ENCODE measurements around the gene ACTL6B. TPM values are rescaled to one million over a fixed set of nuclear protein-coding genes. Genes with fewer than 3 reads are reported as not detected.

ACTL6B gene
- total and polyA plus RNA-seq, 2 of the 13 experiments (the other 11 are each of a cell fraction or from before 2014, with no cell fraction given), result not detected

DNA sequence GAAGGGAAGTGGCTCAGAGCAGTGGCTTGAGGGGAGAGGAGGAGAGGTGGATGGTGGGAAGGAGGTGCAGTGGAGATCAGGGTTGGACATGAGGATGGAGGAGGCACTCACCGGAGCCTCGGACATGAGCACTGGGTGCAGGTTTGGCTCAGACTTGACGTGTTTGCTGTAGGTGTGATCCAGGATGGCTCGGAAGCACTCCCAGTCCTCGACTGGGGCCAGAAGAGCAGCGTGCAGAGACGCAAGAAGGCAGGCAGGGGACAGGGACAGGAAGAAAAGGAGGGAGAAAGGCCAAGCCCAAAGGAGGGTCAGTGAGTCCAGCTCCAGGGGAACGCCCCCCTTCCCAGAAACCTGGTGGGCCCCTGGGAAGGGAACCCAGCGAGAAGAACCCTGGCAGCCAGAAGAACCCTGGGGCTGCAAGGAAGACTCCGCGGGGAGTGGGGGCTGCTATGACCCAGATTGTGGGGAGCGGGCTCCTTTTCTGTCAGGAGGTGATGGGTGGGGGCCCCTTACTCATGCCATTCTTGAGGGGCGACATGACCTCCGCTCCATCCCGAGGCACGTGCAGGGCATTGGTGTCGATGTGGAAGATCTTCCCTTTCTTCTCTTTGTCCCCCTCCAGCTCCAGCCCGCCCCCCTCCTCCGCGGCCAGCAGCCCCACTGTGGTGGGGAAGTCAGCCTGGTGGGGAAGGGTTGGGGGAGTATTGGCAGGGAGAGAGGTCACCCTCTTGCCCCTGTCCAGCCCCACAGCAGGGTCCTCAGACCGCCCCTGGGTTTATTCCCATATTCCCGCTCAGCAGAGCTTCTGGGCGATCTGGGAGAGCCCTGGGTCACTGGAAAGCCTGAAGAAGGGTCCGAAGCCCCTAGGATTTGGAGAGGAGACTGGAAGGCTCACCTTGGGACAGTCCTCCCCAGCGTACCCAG, 1.1 kb downstream of the ACTL6B start:
- Histone ChIP-seq H3K4me1 (ENCODE audit: insufficient read depth, low read length) (peaks cover 9% of the 10 kb centered on the region), H3K9me3 (ENCODE audit: low read length) (no peaks in the 10 kb centered on the region), H3K27me3 (ENCODE audit: control insufficient read depth in 1 of 2, insufficient read depth in 2 of 2, low read length in 2 of 2) (peaks cover 0 to 7% of the 10 kb centered on the region in 2 experiments; a peak in 2 of 5 replicates), H2AFZ (ENCODE audit: low read length) (no peak overlapping the region), H3K36me3 (replicated peaks in 1 of 2; ENCODE audit: control insufficient read depth in 1 of 2, insufficient read depth in 2 of 2, low read length in 2 of 2) (no peaks in the 10 kb centered on the region), H3K4me3 (replicated peaks in 1 of 3; ENCODE audit: insufficient read depth in 1 of 3, low read depth in 2 of 3, low read length in 3 of 3) (no peak overlapping the region), H4K20me1 (ENCODE audit: insufficient read depth, low read length) (peaks cover 4% of the 10 kb centered on the region; the same call in 1 of the 2 replicates), H3K27ac (ENCODE audit: extremely low read length, insufficient read depth, low read length) (no peak overlapping the region), H3K79me2 (ENCODE audit: insufficient read depth, low read length) (no peaks in the 10 kb centered on the region), H3K4me2 (ENCODE audit: low read depth, low read length) (no peak overlapping the region), H3K9ac (ENCODE audit: insufficient read depth, low read depth, low read length) (no peak overlapping the region)
- 48% methylated on average over 11 of the region's 25 CpGs for WGBS (ENCODE audit: low lambda C conversion rate)
- DNase-seq (ENCODE audit: low spot score), result no peak
- intact Hi-C loops (cut with micrococcal nuclease; ENCODE audit: unreplicated experiment), result no loop called here
- no TSS peak for BruUV-seq (replicated peaks)
- ChIA-PET POLR2A (interaction anchor here (1.3 kb wide), 1 partner anchor 69 kb away, joined by 6 read pairs; the partner anchor contains the start of genes FBXO24 and LRCH4), CTCF (ENCODE audit: low intra/inter-chr PET ratio, low total read pairs) (no interaction called here)
- no peak for FAIRE-seq
- TF ChIP-seq, protein P1, sequence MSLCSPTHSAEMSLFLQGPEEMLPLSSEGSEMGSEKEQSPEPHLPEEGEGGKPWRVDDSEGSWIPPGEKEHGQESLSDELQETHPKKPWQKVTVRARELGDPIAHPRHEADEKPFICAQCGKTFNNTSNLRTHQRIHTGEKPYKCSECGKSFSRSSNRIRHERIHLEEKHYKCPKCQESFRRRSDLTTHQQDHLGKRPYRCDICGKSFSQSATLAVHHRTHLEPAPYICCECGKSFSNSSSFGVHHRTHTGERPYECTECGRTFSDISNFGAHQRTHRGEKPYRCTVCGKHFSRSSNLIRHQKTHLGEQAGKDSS (CRISPR knock-in tag; IDR thresholded peaks at IDR 0.05; ENCODE audit: borderline replicate concordance, low read depth), result no peak
- TF ChIP-seq NFKBIZ (CRISPR knock-in tag; IDR thresholded peaks at IDR 0.05), result no peak
- ATAC-seq, result no peak
- in situ Hi-C loops (cut with HindIII; ENCODE audit: extremely low pct_ligation_motif_present, low pct_unique_long_range_greater_than_20kb), result no loop called here

DNA sequence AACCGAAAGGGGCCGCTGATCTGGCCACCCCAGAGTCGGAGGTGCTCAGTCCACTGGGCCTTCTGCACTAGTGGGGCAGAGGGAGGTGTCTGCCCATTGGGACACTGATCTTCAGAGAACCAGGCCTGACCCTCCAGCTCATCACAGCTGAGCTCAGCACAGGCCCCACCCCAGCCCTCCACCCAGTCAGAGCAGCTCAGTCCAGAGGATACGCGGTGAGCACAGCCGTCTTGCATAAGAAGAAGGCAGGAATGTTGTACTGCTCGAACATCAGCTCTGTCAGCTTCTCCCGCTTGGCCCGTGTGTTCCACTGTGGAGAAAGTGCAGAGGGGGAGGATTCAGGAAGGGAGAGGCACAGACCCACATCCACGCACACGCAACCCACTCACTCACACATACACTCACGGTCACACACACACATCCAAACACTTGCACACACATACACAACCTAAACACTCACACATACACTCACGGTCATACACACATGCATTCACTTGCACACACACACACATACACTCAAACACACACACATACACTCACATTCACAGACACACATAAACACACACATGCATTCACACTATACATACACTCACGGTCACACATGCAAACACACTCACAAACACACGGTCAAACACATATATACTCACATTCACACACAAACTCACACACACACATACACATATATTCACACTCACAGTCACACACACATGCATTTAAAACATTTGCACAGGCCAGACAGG, 6.3 kb downstream of the ACTL6B start:
- Histone ChIP-seq H3K9me3 (ENCODE audit: low read length) (no peaks in the 10 kb centered on the region), H3K4me2 (ENCODE audit: low read depth, low read length) (no peak overlapping the region), H3K27me3 (ENCODE audit: control insufficient read depth in 1 of 2, insufficient read depth in 2 of 2, low read length in 2 of 2) (peaks cover 5 to 30% of the 10 kb centered on the region in 2 experiments; a peak in 4 of 5 replicates), H3K4me3 (replicated peaks in 1 of 3; ENCODE audit: insufficient read depth in 1 of 3, low read depth in 2 of 3, low read length in 3 of 3) (no peak overlapping the region), H2AFZ (ENCODE audit: low read length) (no peak overlapping the region), H3K27ac (ENCODE audit: extremely low read length, insufficient read depth, low read length) (no peak overlapping the region), H3K4me1 (ENCODE audit: insufficient read depth, low read length) (peaks cover 14% of the 10 kb centered on the region), H3K79me2 (ENCODE audit: insufficient read depth, low read length) (no peaks in the 10 kb centered on the region), H3K9ac (ENCODE audit: insufficient read depth, low read depth, low read length) (no peak overlapping the region), H4K20me1 (ENCODE audit: insufficient read depth, low read length) (no peaks in the 10 kb centered on the region), H3K36me3 (replicated peaks in 1 of 2; ENCODE audit: control insufficient read depth in 1 of 2, insufficient read depth in 2 of 2, low read length in 2 of 2) (no peaks in the 10 kb centered on the region)
- in situ Hi-C loops (cut with HindIII; ENCODE audit: extremely low pct_ligation_motif_present, low pct_unique_long_range_greater_than_20kb) (no loop called here), intact Hi-C loops (cut with micrococcal nuclease; ENCODE audit: unreplicated experiment) (no loop called here)
- peak; percentile 34 for FAIRE-seq
- POLR2A ChIA-PET, result interaction anchor here (1.0 to 1.7 kb wide), 3 partner anchors 12 to 38 kb away, joined by 4 read pairs; partner anchors contain the start of genes GNB2 and MOSPD3
- 39% methylated on average over 14 of the region's 15 CpGs for WGBS (ENCODE audit: low lambda C conversion rate)
- DNase-seq (ENCODE audit: low spot score), result no peak
- CTCF ChIA-PET (ENCODE audit: low intra/inter-chr PET ratio, low total read pairs), result no interaction called here
- ATAC-seq, result peak; percentile 67
- no TSS peak for BruUV-seq (replicated peaks)
- TF ChIP-seq, protein P2, sequence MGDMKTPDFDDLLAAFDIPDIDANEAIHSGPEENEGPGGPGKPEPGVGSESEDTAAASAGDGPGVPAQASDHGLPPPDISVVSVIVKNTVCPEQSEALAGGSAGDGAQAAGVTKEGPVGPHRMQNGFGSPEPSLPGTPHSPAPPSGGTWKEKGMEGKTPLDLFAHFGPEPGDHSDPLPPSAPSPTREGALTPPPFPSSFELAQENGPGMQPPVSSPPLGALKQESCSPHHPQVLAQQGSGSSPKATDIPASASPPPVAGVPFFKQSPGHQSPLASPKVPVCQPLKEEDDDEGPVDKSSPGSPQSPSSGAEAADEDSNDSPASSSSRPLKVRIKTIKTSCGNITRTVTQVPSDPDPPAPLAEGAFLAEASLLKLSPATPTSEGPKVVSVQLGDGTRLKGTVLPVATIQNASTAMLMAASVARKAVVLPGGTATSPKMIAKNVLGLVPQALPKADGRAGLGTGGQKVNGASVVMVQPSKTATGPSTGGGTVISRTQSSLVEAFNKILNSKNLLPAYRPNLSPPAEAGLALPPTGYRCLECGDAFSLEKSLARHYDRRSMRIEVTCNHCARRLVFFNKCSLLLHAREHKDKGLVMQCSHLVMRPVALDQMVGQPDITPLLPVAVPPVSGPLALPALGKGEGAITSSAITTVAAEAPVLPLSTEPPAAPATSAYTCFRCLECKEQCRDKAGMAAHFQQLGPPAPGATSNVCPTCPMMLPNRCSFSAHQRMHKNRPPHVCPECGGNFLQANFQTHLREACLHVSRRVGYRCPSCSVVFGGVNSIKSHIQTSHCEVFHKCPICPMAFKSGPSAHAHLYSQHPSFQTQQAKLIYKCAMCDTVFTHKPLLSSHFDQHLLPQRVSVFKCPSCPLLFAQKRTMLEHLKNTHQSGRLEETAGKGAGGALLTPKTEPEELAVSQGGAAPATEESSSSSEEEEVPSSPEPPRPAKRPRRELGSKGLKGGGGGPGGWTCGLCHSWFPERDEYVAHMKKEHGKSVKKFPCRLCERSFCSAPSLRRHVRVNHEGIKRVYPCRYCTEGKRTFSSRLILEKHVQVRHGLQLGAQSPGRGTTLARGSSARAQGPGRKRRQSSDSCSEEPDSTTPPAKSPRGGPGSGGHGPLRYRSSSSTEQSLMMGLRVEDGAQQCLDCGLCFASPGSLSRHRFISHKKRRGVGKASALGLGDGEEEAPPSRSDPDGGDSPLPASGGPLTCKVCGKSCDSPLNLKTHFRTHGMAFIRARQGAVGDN (CRISPR knock-in tag; IDR thresholded peaks at IDR 0.05), result peak; percentile 22; the same call in 1 of the 2 replicates
- no peak for TF ChIP-seq DPF2 (CRISPR knock-in tag; IDR thresholded peaks at IDR 0.05; ENCODE audit: borderline replicate concordance, low read depth)
